NCI-H2227 (cell line): ENCODE results near the gene RPAIN.

Experiments used
- DNase-seq: peaks from one replicate; lab custom pipeline; 2025; ENCODE audit not compliant: unreplicated experiment; lab: John Stamatoyannopoulos, UW

RPAIN gene

DNA sequence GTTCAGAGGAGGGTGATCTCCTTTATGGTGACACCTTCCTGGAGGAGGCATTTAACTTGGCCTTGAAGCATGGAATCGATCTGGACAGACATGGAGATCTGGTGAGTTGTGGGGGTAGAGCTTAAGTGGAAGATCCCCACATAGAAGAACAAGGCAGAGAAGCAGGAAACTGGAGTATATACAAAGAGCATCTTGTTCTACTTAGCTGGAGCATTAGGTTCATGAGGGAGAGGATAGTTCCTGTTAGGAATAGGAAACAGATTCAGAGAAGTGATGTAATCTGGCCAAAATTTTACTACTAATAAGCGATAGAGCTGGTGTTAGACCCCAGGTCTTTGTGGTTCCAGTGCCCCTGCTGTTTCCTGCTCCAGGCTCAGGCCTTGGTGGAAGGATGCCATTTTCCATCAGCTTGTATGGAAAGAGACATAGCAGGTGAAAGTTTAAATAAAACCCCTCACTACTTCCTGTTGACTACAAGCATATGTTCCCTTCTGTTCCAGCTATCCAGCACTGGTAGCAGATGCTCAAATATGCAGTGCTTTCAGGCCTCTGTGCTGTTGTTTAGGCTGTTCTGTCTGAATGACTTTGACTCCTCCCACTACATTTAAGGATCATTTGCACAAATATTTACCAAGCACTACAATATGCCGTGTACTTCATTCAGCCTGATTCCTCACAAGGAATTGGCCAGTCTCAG lies 9.4 kb downstream of the RPAIN start:
- no peak for DNase-seq

DNA sequence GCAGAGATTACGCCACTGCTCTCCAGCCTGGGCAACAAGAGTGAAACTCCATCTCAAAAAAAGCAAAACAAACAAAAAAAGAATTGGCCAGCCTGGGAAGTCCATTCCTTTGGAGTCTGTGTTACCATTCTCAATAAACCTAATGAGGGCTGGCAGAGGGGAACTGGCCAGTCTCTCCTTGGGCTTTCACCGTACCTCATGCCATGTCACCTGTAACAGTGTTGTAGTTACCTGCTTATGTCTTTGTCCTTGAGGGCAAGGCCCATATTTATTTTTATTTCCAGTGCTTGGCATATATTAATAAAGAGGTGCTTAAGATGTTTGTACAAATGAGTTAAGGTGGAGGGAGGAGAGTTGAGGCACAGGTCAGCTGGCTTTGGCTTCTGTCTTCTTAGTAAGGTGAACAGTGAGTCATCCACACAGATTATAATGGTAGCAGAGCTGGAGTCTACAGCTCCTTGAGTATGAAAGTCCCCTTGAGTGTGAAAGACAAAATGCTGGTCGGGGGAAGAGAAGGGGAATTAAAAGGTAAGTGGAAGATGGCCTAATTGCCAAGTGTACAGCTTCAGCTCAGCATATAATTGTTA lies 10.5 kb downstream of the RPAIN start:
- peak; percentile 20 for DNase-seq

DNA sequence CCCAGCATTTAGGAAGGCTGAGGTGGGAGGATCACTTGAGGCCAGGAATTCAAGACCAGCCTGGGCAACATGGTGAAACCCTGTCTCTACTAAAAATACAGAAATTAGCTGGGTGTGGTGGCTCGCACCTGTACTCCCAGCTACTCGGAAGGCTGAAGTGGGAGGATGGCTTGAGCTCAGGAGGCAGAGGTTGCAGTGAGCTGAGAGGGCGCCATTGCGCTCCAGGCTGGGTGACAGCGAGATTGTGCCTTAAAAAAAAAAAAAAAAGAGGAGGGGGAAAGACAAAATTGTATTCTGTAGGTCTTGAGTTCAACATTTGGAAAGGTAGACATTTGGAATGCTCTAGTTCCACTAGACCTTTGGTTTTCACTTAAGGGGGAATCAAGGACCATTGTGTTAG lies 11.3 kb downstream of the RPAIN start:
- peak; percentile 19 for DNase-seq

DNA sequence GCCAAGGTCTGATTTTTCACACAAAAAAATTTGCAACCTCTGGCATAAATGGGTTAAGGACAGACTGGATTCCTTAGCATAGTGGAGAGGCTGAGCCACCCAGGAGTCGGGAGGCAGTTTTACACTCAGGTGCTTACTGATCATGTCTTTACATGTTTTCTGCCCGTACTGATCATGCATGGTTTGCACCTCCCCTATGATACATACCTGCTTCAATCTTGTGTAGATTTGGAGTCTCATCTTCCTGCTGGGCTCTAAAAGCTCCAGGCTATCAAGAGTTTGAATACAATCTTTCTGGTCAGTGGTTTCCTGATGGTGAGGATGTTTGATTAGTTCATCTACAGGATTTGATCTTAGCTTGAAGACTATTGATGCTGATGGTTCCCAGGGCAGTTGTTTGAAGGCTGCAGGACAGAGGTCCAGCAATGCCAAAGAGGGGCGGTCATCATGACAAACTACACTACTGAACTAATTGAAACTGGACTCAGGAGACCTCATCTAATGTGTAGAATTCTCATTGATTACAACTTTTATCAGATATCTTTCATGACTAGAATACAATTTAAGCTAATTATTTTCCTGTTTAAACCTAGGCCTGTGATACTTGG lies 12.1 kb downstream of the RPAIN start:
- DNase-seq = no peak

DNA sequence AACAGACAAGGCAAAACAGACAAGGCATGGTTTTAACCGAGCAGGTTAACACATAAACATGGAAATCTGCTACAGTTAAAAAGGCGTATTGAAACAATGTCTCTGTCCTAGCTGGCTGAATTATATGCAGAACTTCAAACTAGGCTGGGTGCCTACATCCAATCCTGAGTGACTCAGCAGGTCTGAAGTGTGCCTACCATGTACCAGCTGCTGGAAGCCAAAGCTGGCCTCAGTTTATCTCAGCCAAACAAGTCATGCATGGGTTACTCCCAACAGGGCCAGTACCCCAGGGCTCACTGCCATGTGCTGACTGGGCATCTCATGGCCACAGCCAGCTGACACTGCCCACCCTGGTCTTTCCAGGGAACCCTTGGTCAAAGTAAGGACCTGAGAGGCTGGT lies 15.0 kb downstream of the RPAIN start:
- no peak for DNase-seq

DNA sequence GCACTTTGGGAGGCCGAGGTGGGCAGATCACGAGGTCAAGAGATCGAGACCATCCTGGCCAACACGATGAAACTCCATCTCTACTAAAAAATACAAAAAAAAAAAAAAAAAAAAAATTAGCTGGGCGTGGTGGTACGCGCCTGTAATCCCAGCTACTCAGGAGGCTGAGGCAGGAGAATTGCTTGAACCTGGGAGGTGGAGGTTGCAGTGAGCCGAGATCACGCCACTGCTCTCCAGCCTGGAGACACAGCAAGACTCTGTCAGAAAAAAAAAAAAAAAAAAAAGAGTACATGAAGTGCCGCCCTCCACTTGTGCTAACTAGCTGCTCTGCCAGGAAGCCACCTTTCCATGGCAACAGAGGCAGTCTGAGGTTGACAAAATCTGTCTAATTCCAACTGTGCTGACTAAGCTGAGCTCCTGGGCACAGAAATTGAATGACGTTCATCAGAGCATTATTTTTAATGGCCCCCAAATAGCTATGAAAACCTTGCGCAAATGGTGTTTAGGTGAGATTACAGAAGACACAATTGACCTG lies 15.9 kb downstream of the RPAIN start:
- DNase-seq = peak; percentile 63

DNA sequence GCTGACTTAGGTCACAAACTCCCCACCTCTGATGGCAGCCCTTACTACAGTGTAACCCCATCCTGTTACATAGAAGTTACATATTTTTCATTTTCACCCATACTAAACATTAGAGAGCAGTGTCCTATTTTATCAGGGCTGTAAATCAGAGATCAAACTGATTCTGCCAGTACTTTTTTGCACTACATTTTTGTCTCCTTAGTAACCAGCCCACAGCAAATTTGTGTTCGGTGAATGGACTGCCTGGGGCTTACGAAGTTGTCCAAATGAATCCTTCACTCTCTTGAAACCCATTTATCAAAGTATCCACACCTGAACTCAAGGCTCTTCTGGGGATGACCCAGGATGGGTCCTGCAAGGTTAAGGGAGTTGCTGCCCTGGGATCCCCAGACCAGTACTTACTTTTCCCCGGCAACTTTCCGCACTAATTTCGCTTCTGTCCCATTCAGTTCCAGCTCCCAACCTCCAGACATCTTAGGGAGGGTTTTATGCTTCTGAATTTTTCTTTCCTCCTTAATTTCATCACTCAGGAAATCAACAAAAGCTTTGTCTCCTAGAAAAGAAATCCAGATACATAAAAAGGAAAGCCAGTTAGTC lies 17.8 kb downstream of the RPAIN start:
- no peak for DNase-seq

DNA sequence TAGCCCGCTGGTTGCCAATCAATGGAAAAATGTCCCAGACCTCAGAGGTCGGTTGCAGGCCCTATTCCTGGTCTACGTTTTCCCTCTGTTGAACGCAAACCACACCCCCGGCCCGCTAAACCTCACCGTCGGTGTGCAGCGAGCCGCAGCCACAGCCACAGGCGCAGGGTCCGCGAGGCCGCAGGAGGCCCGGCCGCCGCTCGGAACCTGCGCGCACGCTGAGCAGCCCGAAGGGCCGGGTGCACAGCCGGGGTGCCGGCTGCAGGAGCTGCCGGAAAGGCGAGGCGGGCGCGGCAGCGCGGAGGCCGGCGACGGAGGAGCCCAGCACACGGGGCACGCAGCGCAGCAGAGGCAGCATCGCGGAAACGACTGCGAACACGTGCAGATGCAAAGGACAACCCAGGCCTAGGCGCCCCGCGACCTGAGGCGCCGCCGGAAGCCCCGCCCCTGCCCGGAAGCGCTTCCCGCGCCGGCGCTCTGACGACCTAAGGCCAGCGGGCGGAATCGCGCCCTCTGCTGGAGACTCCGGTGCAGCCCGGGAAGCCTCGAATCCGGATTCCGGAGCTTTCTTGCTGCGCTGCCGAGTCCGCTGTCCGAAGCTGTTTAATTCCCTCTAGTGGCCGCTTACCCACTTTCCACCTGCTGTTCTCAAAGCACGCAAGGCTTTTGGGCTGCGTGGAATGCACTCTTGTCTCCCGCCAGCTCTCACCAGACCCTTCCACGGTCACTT lies 18.9 kb downstream of the RPAIN start, which contains the start of gene C1QBP:
TSS of gene C1QBP (minus strand) at position 440 of the 730 bp plus-strand sequence. CDS start at position 358, 82 bp downstream.
- peak; percentile 95 for DNase-seq

DNA sequence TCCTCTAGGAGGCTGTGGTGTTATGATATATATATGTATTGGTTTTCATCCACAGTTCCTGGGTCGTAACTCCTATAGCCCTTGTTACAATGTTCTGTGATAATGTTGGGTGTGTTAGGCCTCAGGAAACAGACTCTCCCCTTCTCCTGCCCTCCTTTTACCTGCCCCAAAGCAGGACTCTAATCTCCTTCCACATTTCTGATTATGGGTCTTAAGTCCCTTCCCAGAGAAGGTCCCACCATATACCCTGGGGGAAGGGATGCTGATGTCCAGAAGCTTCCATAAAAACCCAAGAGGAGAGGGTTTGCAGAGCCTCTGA lies 19.4 kb downstream of the RPAIN start:
- DNase-seq = no peak

DNA sequence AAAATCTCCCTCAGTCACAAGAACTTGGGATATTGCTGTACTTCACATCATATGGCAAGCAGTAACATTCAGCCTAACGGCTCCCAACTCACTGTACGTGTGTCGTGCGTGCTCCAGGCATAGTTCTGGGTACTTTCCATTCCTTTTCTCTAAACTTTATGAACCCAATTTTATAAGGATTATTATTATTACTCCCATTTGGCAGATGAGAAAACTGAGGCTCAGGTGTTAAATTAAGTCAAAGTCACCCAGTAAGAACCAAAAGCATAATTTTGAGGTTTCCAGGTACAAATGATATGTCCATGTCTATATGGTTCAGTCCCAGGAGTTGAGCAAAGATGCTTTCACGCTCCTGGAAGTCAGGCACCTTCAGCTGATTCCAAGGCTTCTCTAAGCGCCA lies 23.7 kb downstream of the RPAIN start:
- no peak for DNase-seq

DNA sequence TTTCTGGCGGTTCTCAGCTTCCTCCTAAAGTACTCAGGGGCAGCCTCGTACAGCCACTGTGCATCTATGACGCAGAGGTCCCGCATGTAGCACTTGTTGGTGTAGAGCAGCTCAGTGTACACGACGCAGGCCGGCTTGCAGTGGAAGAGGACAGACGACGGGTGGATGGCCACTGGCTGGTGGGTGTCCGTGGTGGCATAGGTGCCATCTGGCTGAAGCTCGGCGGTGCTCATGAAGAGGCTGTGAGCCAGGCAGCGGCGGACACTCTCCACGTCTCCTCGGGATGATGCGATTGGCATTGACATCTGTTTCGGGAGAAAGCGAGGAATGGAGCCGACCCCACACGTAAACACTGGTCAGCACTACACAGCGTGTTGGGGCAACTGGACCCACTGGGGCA lies 24.2 kb downstream of the RPAIN start:
- DNase-seq = no peak

DNA sequence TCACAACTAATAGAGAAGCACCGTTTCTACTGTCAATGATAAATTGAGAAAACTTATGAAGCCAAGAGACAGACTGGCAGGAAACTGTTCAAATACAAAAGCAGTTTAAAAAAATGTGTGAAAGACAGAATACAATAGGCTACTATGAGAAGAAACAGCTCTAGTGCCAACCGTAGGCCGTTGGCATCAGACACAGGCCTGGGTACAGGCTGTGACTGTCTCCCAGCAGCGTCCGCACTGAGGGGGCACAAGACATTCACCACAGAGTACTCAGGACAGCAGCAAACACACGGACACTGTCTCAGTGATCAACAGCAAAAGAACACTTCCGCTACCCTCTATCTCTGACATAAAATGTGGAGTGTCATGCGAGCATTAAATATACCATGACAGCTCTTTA lies 26.8 kb downstream of the RPAIN start:
- DNase-seq = no peak

DNA sequence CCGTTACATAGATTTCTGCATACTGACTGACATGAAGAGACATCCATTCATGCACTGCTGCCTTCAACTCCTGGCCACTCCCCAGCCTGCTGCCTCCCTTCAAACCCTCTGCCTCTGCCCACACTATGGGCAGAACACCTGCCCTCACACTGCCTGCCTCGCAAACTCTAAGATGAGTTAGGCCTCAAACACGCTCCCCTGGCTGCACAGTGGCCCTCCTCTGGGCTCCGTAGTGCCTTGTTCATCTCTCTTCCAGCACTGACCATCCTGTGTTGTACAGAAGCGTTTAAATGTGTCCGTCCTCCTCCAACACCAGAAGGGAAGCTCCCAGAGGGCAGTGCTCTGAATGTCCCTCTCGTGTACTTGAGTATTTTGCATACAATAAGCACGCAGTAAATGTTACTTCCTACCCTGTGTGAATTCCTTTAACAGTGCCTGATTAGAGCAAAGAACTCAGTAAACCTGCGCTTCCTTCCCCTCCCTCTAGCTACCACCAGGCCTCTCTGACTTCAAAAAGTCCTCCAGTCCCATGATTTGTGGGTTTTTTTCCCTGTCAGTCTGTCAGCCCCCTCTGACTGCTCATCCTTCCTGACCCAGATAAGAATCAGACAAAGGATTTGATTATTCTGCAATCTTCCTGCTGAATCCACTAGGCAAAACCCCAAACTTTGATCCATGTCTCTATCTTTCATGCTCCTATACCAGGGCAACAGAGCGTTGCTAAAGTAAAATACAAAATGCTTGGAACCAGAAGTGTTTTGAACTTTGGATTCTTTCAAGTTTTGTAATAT lies 44.9 kb downstream of the RPAIN start:
- DNase-seq = no peak

DNA sequence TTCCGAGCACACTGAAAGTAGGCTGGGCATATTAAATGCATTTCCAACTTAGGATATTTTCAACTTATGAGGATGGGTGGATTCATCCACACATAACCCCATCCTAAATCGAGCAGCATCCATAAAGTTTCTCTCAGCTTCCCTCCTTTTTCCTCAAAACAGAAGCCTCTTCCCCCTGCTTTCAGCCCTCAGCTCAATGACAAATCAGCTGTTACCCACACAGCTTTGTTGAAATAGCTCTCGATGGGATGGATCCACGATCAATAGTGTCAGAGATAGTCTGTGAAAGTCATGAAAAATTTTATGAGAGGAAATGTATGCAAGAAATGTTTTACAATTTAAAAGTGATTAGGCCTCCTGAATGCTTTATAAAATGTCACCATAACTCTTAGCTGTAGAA lies 46.3 kb downstream of the RPAIN start:
- no peak for DNase-seq

DNA sequence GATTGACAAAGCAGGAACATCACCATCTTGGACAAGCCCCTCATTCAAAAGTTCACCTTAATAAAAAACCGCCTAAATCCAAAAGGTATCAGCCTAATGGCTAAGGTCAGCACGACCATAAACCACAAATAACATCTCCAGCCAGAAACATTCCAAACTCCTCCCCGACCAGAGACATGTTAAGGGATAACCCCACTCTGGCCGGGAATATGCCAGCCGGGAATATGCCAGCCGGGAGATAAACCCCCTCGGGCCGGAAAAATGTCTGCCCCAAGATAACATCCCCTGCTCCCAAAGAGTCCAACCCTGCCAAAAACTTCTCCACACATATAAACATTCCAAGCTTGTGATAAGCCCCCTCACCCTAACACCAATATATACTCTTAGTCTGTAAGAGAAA lies 47.4 kb downstream of the RPAIN start:
- DNase-seq = no peak

DNA sequence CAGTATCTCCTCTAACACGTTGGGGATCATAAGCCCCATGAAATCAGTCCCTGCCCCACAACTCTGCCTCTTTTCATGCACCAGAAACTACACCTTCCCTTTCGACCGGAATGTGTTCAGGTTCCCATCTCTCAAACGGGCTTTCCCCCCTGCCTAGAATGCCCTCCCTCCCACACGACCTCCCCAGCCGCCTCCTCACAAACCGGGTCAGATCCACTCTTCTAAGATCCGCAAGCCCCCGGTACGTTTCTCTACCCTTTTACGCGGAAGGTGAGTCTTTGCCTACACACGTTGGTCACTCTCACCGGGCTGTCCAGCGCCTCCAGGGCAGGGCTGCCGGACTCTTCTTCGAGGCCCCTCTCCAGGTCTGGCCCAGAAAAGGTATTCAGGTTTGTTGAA lies 48.1 kb downstream of the RPAIN start:
- no peak for DNase-seq

DNA sequence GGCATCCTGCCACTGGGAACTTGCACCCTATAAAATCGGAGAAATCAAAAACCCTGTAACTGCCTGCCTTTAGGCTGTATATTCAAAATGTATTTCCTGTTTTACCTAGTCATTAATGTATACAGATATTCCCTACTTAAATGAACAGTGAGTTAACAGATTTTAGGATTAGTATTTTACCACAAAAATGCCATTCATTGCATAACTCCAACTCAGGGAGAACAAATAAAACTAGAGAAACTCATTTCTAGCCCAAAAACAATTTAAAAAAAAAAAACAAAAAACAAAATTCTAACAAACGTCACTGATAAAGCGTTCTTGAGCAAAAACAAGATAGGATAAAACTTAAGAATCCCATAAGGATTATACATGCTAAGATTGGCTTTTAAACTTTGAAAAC lies 52.5 kb downstream of the RPAIN start:
- DNase-seq = no peak

DNA sequence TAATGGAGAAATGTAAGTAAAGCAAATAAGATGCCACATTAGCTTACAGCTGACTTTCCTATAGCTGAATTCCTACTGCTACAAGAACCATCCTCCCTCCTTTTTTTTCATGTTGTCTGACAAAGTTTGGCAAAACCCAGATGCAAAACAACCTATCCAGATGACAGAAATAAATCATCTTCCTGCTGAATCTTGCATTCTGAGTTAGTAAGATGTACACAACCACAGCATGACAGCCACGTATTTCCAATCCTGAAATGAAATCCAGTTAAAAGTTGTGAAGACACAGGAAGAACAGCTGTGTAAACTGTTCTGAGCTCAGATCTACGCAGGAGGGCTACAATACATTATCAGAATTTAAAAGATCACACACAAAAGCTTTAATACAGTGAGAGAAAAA lies 53.9 kb downstream of the RPAIN start:
- no peak for DNase-seq

DNA sequence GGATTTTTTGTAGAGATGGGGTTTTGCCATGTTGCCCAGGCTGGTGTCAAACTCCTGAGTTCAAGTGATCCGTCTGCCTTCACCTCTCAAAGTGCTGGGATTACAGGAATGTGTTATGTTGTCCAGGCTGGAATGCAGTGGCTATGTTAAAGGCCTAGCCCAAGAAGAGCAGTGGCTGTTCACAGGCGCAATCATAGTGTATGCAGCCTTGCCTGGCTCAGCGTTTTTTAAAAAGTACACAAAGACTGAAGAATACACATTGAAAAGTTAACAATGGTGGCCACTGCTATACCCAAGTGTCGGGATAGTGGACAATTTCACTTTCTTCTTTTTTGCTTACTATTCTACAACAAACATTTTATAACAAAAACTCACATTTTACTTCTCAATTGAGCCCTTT lies 59.0 kb downstream of the RPAIN start:
- no peak for DNase-seq

DNA sequence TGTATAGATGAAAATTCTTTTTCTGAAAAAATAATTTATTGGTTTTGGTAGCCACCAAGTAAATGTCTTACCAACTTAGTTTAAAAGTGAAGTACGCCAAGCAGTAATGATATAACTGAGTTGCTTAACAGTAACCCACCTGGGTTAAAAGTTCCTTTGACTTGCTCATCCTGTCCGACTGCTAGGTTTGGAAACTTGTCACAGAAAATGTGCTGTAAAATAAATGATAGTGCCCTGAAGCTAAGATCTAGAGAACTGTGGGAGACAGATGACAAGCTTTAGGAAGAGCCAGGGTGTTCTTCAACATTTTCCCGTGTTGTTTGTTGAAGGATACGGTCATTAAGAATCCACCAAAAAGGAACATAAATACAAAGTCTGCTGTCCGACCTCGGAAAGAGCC lies 61.0 kb downstream of the RPAIN start:
- DNase-seq = no peak

DNA sequence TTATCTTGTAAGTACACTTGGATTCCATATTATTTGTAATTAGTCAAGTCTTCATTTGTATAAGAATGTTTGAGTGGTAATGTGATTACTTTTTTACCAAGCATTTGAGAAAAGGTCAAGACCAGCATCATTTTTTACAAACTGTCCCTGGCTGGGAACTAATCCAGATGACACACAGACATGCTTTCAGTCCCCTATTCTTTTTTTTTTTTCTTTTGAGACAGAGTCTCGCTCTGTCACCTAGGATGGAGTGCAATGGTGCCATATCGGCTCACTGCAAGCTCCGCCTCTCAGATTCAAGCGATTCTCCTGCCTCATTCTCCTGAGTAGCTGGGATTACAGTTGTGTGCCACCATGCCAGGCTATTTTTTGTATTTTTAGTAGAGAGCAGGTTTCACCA lies 61.5 kb downstream of the RPAIN start:
- no peak for DNase-seq
